ENCODE results near the gene DDX39A.
"Not testable (repeated sequence)": the region's sequence is repeated elsewhere in the genome, so short reads cannot be mapped to it uniquely, and the experiment has no call there.

DDX39A gene

DNA sequence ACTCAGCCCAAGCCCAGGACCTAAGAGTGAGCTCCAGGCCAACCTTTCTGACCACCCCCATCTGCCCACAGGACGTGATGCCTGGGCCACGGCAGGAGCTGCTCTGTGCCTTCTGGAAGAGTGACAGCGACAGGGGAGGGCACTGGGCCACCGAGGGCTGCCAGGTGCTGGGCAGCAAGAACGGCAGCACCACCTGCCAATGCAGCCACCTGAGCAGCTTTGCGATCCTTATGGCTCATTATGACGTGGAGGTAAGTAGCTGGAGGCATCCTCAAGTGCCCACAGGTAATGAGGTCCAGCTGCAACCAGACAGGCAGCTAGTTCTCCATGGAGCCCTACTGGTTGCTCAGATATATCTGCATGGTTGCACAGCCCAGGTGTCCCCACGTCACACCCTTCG, 14.8 kb downstream of the DDX39A start:
- Histone ChIP-seq H3K27me3 (replicated peaks; ENCODE audit: control insufficient read depth, insufficient read depth, low read length) (no peaks in the 10 kb centered on the region), H3K36me3 (ENCODE audit: control insufficient read depth, insufficient read depth, low read length) (peaks cover 52% of the 10 kb centered on the region), H3K4me3 (replicated peaks; ENCODE audit: low read depth, low read length) (no peak overlapping the region)
- TF ChIP-seq, protein P1, sequence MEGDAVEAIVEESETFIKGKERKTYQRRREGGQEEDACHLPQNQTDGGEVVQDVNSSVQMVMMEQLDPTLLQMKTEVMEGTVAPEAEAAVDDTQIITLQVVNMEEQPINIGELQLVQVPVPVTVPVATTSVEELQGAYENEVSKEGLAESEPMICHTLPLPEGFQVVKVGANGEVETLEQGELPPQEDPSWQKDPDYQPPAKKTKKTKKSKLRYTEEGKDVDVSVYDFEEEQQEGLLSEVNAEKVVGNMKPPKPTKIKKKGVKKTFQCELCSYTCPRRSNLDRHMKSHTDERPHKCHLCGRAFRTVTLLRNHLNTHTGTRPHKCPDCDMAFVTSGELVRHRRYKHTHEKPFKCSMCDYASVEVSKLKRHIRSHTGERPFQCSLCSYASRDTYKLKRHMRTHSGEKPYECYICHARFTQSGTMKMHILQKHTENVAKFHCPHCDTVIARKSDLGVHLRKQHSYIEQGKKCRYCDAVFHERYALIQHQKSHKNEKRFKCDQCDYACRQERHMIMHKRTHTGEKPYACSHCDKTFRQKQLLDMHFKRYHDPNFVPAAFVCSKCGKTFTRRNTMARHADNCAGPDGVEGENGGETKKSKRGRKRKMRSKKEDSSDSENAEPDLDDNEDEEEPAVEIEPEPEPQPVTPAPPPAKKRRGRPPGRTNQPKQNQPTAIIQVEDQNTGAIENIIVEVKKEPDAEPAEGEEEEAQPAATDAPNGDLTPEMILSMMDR (IDR thresholded peaks at IDR 0.05; ENCODE audit: insufficient read depth, low read length, poor library complexity, severe bottlenecking), result no peak
- DNase-seq (ENCODE audit: extremely low read depth, insufficient read length), result no peak

DNA sequence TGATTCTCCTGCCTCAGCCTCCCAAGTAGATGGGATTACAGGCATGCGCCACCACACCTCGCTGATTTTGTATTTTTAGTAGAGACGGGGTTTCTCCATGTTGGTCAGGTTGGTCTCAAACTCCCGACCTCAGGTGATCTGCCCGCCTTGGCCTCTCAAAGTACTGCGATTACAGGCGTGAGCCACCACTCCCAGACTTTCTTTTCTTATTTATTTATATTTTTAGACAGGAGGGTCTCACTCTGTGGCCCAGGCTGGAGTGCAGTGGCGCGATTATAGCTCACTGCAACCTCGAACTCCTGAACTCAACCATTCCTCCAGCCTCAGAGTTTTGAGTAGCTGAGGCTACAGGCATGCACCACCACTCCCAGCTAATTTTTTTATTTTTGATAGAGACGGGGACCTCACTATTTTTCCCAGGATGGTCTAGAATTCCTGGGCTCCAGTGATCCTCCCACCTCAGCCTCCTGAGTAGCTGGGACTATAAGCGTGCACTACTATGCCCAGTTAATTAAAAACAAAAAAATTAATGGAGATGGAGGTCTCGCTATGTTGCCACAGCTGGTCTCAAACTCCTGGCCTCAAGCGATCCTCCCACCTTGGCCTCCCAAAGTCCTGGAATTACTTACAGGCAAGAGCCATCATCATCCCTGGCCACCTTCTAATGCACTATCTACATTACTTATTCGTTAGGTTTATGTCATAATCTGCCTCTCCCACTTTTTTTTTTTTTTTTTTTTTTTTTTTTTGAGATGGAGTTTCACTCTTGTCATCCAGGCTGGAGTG, 15.8 kb downstream of the DDX39A start:
- H3K4me3 ChIP-seq (replicated peaks; ENCODE audit: low read depth, low read length); H3K27me3 ChIP-seq (replicated peaks; ENCODE audit: control insufficient read depth, insufficient read depth, low read length); DNase-seq (ENCODE audit: extremely low read depth, insufficient read length): not testable (repeated sequence)
- peaks cover 44% of the 10 kb centered on the region for H3K36me3 ChIP-seq (ENCODE audit: control insufficient read depth, insufficient read depth, low read length)

DNA sequence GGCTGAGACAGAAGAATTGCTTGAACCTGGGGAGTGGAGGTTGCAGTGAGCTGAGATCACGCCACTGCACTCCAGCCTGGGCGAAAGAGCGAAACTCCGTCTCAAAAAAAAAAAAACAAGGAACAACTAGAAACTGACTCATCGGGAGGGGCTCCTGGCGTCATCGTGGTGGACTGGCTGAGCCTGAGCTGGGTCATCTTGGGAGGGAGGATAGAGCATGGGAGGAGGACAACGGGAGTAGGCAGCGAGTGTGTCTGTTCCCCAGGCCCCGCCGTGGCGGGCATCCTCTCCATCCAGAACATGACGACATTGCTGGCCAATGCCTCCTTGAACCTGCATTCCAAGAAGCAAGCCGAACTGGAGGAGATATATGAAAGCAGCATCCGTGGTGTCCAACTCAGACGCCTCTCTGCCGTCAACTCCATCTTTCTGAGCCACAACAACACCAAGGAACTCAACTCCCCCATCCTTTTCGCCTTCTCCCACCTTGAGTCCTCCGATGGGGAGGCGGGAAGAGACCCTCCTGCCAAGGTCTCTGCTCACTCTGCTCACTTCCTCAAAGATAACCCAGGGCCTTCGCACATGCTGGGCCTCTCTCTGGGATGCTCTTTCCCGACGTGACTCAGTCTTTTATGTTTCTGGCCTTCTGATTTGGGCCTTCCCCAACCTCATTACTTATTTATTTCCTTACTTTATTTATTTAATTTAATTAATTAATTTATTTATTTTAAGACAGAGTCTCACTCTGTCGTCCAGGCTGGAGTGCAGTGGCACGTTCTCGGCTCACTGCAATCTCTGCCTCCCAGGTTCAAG, 16.6 kb downstream of the DDX39A start:
- TF ChIP-seq, protein P1 (IDR thresholded peaks at IDR 0.05; ENCODE audit: insufficient read depth, low read length, poor library complexity, severe bottlenecking), result no peak
- Histone ChIP-seq H3K36me3 (ENCODE audit: control insufficient read depth, insufficient read depth, low read length) (peaks cover 39% of the 10 kb centered on the region), H3K4me3 (replicated peaks; ENCODE audit: low read depth, low read length) (no peak overlapping the region), H3K27me3 (replicated peaks; ENCODE audit: control insufficient read depth, insufficient read depth, low read length) (no peaks in the 10 kb centered on the region)
- DNase-seq (ENCODE audit: extremely low read depth, insufficient read length), result no peak

DNA sequence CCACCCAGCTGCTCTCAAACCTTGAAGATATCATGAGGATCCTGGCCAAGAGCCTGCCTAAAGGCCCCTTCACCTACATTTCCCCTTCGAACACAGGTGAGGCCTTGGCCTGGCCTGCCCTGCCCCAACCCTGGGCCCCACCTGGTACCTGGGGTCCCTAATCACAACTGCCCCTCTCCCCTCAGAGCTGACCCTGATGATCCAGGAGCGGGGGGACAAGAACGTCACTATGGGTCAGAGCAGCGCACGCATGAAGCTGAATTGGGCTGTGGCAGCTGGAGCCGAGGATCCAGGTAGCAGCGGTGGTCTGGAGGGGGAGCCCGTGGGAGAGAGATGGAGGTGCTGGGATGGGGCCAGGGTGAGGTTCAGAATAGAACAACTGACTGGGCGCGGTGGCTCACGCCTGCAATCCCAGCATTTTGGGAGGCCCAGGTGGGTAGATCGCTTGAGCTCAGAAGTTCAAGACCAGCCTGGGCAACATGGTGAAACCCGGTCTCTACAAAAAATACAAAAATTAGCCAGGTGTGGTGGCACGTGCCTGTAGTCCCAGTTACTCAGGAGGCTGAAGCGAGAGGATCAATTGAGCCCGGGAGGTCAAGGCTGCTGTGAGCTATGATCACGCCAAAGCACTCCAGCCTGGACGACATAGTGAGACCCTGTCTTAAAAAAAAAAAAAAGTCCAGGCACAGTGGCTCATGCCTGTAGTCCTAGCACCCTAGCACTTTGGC, 17.5 kb downstream of the DDX39A start:
- no peak overlapping the region for H3K4me3 ChIP-seq (replicated peaks; ENCODE audit: low read depth, low read length)
- H3K36me3 ChIP-seq (ENCODE audit: control insufficient read depth, insufficient read depth, low read length), result peaks cover 33% of the 10 kb centered on the region
- DNase-seq (ENCODE audit: extremely low read depth, insufficient read length), result no peak
- no peaks in the 10 kb centered on the region for H3K27me3 ChIP-seq (replicated peaks; ENCODE audit: control insufficient read depth, insufficient read depth, low read length)
- TF ChIP-seq, protein P1 (IDR thresholded peaks at IDR 0.05; ENCODE audit: insufficient read depth, low read length, poor library complexity, severe bottlenecking), result no peak

DNA sequence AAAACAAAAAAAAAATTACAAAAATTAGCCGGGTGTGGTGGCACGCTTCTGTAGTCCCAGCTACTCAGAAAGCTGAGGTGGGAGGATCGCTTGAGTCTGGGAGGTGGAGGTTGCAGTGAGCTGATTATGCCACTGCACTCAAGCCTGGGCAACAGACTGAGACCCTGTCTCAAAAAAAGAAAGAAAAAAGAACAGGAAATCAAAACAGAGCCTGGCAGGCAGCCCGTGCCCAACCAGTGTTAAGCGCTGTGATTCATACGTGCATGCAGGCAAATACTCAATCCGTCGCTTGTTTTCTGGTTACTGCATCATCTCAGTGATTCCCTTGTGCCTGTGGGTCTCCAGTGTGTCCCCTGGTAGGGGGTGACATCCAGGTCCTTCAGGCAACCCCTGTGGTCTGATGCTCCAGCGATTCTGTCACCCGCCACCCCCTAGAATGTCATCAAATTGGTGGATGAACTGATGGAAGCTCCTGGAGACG, 18.1 kb downstream of the DDX39A start:
- H3K27me3 ChIP-seq (replicated peaks; ENCODE audit: control insufficient read depth, insufficient read depth, low read length), result no peaks in the 10 kb centered on the region
- no peak for DNase-seq (ENCODE audit: extremely low read depth, insufficient read length)
- no peak overlapping the region for H3K4me3 ChIP-seq (replicated peaks; ENCODE audit: low read depth, low read length)
- TF ChIP-seq, protein P1 (IDR thresholded peaks at IDR 0.05; ENCODE audit: insufficient read depth, low read length, poor library complexity, severe bottlenecking), result no peak
- peaks cover 36% of the 10 kb centered on the region for H3K36me3 ChIP-seq (ENCODE audit: control insufficient read depth, insufficient read depth, low read length)

DNA sequence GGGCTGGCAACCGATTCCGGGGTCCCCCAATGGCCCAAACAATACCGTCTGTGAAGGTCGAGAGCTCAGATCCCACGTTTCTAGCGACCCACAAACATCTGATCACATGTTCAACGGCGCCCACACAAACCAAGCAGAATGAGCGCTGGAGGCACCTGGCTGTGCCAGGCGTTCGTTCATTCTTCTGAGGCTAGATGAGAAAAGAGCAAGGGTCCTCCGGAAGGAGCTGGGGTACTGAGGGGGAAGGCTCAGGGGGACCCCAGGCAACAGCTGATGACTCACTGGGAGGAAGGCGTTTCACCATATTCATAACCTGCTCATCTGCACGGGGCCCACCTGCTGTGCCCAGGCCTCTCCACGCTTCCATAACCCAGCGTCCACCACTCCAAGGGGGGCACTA, 22.0 kb downstream of the DDX39A start:
- H3K36me3 ChIP-seq (ENCODE audit: control insufficient read depth, insufficient read depth, low read length), result peaks cover 36% of the 10 kb centered on the region
- H3K4me3 ChIP-seq (replicated peaks; ENCODE audit: low read depth, low read length); H3K27me3 ChIP-seq (replicated peaks; ENCODE audit: control insufficient read depth, insufficient read depth, low read length); DNase-seq (ENCODE audit: extremely low read depth, insufficient read length): not testable (repeated sequence)

DNA sequence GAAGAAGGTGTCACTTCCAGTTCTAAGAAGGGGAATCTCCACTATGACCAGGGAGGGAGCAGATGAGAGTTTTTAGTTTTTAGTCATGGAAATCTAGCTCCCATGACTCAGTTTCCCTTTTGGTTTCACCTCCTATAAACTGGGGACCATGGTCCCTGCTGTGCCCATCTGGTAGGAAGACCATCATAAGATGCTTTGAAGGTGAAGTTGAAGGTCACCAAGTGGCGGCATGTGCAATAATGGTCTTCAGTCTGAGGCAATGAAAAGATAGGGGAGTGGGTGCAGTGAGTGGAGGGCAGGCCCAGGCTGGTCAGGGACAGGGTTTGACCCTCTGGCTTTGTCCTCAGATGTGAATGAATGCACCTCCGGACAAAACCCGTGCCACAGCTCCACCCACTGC, 22.4 kb downstream of the DDX39A start:
- not testable (repeated sequence) for DNase-seq (ENCODE audit: extremely low read depth, insufficient read length); H3K27me3 ChIP-seq (replicated peaks; ENCODE audit: control insufficient read depth, insufficient read depth, low read length); H3K4me3 ChIP-seq (replicated peaks; ENCODE audit: low read depth, low read length)
- H3K36me3 ChIP-seq (ENCODE audit: control insufficient read depth, insufficient read depth, low read length), result peaks cover 35% of the 10 kb centered on the region

All from GM06990 (cell line).